Tibial nerve (tissue), 3 donors: Measurements from ENCODE around the gene DISC1.

Experiments
- POLR2A ChIP-seq, 2 donors: fragments of 450-650 bp; IDR thresholded peaks; one replicate each; pipeline ENCODE4 v1.6.1; 2017; ENCODE audit warnings: antibody characterized with exemption in 2 of 2, mild to moderate bottlenecking in 2 of 2, moderate library complexity in 2 of 2
- TF ChIP-seq, protein P1 (sequence below), 5 experiments: fragments of 200-600 bp in 3 of 5; fragments of 450-650 bp in 2 of 5; sonication (generic) in 3 of 5; IDR thresholded peaks; one replicate each; pipeline ENCODE4 v1.5.1; 2016 to 2019; ENCODE audit warnings: antibody characterized with exemption in 5 of 5, mild to moderate bottlenecking in 3 of 5, moderate library complexity in 2 of 5

- TF ChIP-seq, protein P1, sequence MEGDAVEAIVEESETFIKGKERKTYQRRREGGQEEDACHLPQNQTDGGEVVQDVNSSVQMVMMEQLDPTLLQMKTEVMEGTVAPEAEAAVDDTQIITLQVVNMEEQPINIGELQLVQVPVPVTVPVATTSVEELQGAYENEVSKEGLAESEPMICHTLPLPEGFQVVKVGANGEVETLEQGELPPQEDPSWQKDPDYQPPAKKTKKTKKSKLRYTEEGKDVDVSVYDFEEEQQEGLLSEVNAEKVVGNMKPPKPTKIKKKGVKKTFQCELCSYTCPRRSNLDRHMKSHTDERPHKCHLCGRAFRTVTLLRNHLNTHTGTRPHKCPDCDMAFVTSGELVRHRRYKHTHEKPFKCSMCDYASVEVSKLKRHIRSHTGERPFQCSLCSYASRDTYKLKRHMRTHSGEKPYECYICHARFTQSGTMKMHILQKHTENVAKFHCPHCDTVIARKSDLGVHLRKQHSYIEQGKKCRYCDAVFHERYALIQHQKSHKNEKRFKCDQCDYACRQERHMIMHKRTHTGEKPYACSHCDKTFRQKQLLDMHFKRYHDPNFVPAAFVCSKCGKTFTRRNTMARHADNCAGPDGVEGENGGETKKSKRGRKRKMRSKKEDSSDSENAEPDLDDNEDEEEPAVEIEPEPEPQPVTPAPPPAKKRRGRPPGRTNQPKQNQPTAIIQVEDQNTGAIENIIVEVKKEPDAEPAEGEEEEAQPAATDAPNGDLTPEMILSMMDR (IDR thresholded peaks at IDR 0.05) = no peak
- TF ChIP-seq POLR2A (IDR thresholded peaks at IDR 0.05) = no peak
Observed at GRCh38 chr1:231949277-231950091, 322.9 kb downstream of the DISC1 start.
